NCI-H2196 treated with DMSO at 0.1 percent for 48 hours (cell line): ENCODE measurements around the gene RCBTB2.
"Not testable (repeated sequence)": the region's sequence is repeated elsewhere in the genome, so short reads cannot be mapped to it uniquely, and the experiment has no call there.

ENCODE experiments used
- DNase-seq: peaks from one replicate; lab custom pipeline; 2025; ENCODE audit not compliant: unreplicated experiment; lab: John Stamatoyannopoulos, UW

Gene RCBTB2

GRCh38 chr13:48457578-48458242 is 75.2 kb downstream of the RCBTB2 start:
- no peak for DNase-seq

- no peak for DNase-seq
Observed at GRCh38 chr13:48456546-48456945, 76.3 kb downstream of the RCBTB2 start.

GRCh38 chr13:48451196-48451595 is 81.7 kb downstream of the RCBTB2 start:
- not testable (repeated sequence) for DNase-seq

GRCh38 chr13:48449656-48450055 is 83.2 kb downstream of the RCBTB2 start:
- DNase-seq: no peak

- DNase-seq: no peak
Observed at GRCh38 chr13:48448959-48449614, 83.8 kb downstream of the RCBTB2 start.

GRCh38 chr13:48448285-48448958 is 84.5 kb downstream of the RCBTB2 start:
- no peak for DNase-seq

GRCh38 chr13:48446464-48446863 is 86.4 kb downstream of the RCBTB2 start:
- no peak for DNase-seq

GRCh38 chr13:48443442-48444208 is 89.3 kb downstream of the RCBTB2 start:
- DNase-seq: no peak
